WTC11 (cell line): ENCODE results near the gene HAND1. TPM values are rescaled to one million over a fixed set of nuclear protein-coding genes. Genes with fewer than 3 reads are reported as not detected.
A peak's percentile ranks its signal among the peaks of the same experiment; 100 is the strongest.

Experiments
- ATAC-seq: fragments of 200-7000 bp; cut with Tn5 transposase; 2 replicates; pipeline ENCODE4 v1.10.0; 2021; ENCODE audit warnings: mild to moderate bottlenecking, moderate library complexity
- CTCF ChIA-PET: fragments of 300-600 bp; sonication (Branson Sonifier 250); formaldehyde crosslinking; loops from one replicate; lab custom pipeline; 2021; ENCODE audit warnings: antibody characterized with exemption; lab: Charles Lee
- POLR2A ChIA-PET: fragments of 350-600 bp; sonication (Branson Sonifier 250); formaldehyde crosslinking; loops from one replicate; lab custom pipeline; 2021; ENCODE audit warnings: antibody characterized with exemption; lab: Charles Lee
- DNase-seq: peaks from one replicate; pipeline ENCODE4 v3.0.0; 2021; ENCODE audit warnings: low spot score
- H3K27ac Mint-ChIP-seq: 2 replicates; pipeline ENCODE4 v1.8.0; 2021; ENCODE audit warnings: mixed read lengths
- H3K27me3 Mint-ChIP-seq: 2 replicates; pipeline ENCODE4 v1.8.0; 2021; ENCODE audit warnings: low read depth, mild to moderate bottlenecking, moderate library complexity, mixed read lengths
- H3K36me3 Mint-ChIP-seq: 2 replicates; pipeline ENCODE4 v1.8.0; 2021; ENCODE audit warnings: mixed read lengths
- H3K4me1 Mint-ChIP-seq: 2 replicates; pipeline ENCODE4 v1.8.0; 2022; ENCODE audit warnings: mixed read lengths
- H3K4me3 Mint-ChIP-seq: 2 replicates; pipeline ENCODE4 v1.8.0; 2021; ENCODE audit warnings: mild to moderate bottlenecking, moderate library complexity, mixed read lengths
- H3K9me3 Mint-ChIP-seq: 2 replicates; pipeline ENCODE4 v1.8.0; 2021; ENCODE audit warnings: mixed read lengths
- ERG ChIP-seq: fragments of 250-450 bp; sonication (Bioruptor Pico); IDR thresholded peaks from 2 replicates; pipeline ENCODE4 v1.8.0; 2021; ENCODE audit warnings: mild to moderate bottlenecking
- FOXJ3 ChIP-seq: sonication (generic); formaldehyde crosslinking; IDR thresholded peaks from 2 replicates; pipeline ENCODE4 v1.9.0; 2021; ENCODE audit warnings: missing genetic modification reagents, mild to moderate bottlenecking, borderline replicate concordance
- FOXP4 ChIP-seq: sonication (generic); formaldehyde crosslinking; IDR thresholded peaks from 2 replicates; pipeline ENCODE4 v1.8.0; 2022; ENCODE audit warnings: mild to moderate bottlenecking, missing genetic modification reagents
- MLX ChIP-seq: sonication (generic); formaldehyde crosslinking; IDR thresholded peaks from 2 replicates; pipeline ENCODE4 v1.8.1; 2023; ENCODE audit warnings: mild to moderate bottlenecking, missing genetic modification reagents, moderate library complexity
- MXD4 ChIP-seq: fragments of 250-450 bp; sonication (Bioruptor Pico); IDR thresholded peaks from 2 replicates; pipeline ENCODE4 v1.8.0; 2021; ENCODE audit warnings: mild to moderate bottlenecking, moderate library complexity, borderline replicate concordance
- MYBL2 ChIP-seq: sonication (generic); formaldehyde crosslinking; IDR thresholded peaks from 2 replicates; pipeline ENCODE4 v1.8.1; 2023; ENCODE audit warnings: mild to moderate bottlenecking, moderate library complexity, missing genetic modification reagents
- PRRX2 ChIP-seq: fragments of 250-450 bp; sonication (Bioruptor Pico); IDR thresholded peaks from 2 replicates; pipeline ENCODE4 v1.8.0; 2021; ENCODE audit warnings: mild to moderate bottlenecking
- TEAD1 ChIP-seq: sonication (generic); formaldehyde crosslinking; IDR thresholded peaks from 2 replicates; pipeline ENCODE4 v1.8.0; 2022; ENCODE audit warnings: mild to moderate bottlenecking, missing genetic modification reagents
- ZNF281 ChIP-seq: sonication (generic); formaldehyde crosslinking; IDR thresholded peaks from 2 replicates; pipeline ENCODE4 v1.8.0; 2023; ENCODE audit warnings: mild to moderate bottlenecking, missing genetic modification reagents
- ZNF423 ChIP-seq: fragments of 250-450 bp; sonication (Bioruptor Pico); IDR thresholded peaks from 2 replicates; pipeline ENCODE4 v2.1.2; 2022; ENCODE audit warnings: mild to moderate bottlenecking, moderate library complexity
- total RNA-seq: library from RNA; stranded (reverse); gene quantifications from 3 replicates; pipeline ENCODE4 v1.2.3, GENCODE V29; 2021
- TF ChIP-seq, protein P1 (sequence below): sonication (generic); formaldehyde crosslinking; IDR thresholded peaks from 2 replicates; pipeline ENCODE4 v1.8.0; 2022; ENCODE audit warnings: missing genetic modification reagents
- TF ChIP-seq, protein P2 (sequence below): fragments of 250-450 bp; sonication (Bioruptor Pico); IDR thresholded peaks from 2 replicates; pipeline ENCODE4 v1.9.0; 2021; ENCODE audit warnings: moderate library complexity, mild to moderate bottlenecking, inconsistent platforms, borderline replicate concordance
- TF ChIP-seq, protein P3 (sequence below): sonication (generic); formaldehyde crosslinking; IDR thresholded peaks from 2 replicates; pipeline ENCODE4 v1.8.0; 2022; ENCODE audit warnings: mild to moderate bottlenecking, missing genetic modification reagents

The HAND1 gene
- total RNA-seq, 1 experiment from 2014 or later: not detected

- TF ChIP-seq ERG (CRISPR knock-in tag): no peak
Observed at GRCh38 chr5:154484393-154485095, 6.5 kb upstream of the HAND1 start (continued).

GRCh38 chr5:154483654-154484392 lies 5.8 kb upstream of the HAND1 start:
- ChIA-PET CTCF (interaction anchor here (1.0 to 2.2 kb wide), 4 partner anchors 16 to 127 kb away, joined by 3 to 12 read pairs (median 6); no protein-coding TSS in a partner anchor), POLR2A (no interaction called here)
- no peaks in the 10 kb centered on the region for H3K9me3 Mint-ChIP-seq
- ATAC-seq (no peak), DNase-seq (peak; percentile 51)
- TF ChIP-seq, protein P1, sequence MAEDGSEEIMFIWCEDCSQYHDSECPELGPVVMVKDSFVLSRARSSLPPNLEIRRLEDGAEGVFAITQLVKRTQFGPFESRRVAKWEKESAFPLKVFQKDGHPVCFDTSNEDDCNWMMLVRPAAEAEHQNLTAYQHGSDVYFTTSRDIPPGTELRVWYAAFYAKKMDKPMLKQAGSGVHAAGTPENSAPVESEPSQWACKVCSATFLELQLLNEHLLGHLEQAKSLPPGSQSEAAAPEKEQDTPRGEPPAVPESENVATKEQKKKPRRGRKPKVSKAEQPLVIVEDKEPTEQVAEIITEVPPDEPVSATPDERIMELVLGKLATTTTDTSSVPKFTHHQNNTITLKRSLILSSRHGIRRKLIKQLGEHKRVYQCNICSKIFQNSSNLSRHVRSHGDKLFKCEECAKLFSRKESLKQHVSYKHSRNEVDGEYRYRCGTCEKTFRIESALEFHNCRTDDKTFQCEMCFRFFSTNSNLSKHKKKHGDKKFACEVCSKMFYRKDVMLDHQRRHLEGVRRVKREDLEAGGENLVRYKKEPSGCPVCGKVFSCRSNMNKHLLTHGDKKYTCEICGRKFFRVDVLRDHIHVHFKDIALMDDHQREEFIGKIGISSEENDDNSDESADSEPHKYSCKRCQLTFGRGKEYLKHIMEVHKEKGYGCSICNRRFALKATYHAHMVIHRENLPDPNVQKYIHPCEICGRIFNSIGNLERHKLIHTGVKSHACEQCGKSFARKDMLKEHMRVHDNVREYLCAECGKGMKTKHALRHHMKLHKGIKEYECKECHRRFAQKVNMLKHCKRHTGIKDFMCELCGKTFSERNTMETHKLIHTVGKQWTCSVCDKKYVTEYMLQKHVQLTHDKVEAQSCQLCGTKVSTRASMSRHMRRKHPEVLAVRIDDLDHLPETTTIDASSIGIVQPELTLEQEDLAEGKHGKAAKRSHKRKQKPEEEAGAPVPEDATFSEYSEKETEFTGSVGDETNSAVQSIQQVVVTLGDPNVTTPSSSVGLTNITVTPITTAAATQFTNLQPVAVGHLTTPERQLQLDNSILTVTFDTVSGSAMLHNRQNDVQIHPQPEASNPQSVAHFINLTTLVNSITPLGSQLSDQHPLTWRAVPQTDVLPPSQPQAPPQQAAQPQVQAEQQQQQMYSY (CRISPR knock-in tag): peak; percentile 88
- TF ChIP-seq, protein P2, sequence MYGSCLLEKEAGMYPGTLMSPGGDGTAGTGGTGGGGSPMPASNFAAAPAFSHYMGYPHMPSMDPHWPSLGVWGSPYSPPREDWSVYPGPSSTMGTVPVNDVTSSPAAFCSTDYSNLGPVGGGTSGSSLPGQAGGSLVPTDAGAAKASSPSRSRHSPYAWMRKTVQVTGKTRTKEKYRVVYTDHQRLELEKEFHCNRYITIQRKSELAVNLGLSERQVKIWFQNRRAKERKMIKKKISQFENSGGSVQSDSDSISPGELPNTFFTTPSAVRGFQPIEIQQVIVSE (CRISPR knock-in tag): no peak
- H3K27ac Mint-ChIP-seq: no peak overlapping the region
- H3K27me3 Mint-ChIP-seq: peaks cover 99% of the 10 kb centered on the region
- H3K4me3 Mint-ChIP-seq: peak overlapping the region; percentile 55
- H3K36me3 Mint-ChIP-seq: no peaks in the 10 kb centered on the region
- peaks cover 71% of the 10 kb centered on the region for H3K4me1 Mint-ChIP-seq

GRCh38 chr5:154482528-154483449 lies 4.8 kb upstream of the HAND1 start:
- H3K4me1 Mint-ChIP-seq: peaks cover 71% of the 10 kb centered on the region
- ChIA-PET CTCF (interaction anchor here (1.1 kb wide), 1 partner anchor 38 kb away, joined by 4 read pairs; no protein-coding TSS in a partner anchor), POLR2A (interaction anchor here (0.6 kb wide), 1 partner anchor 237 kb away, joined by 4 read pairs; no protein-coding TSS in a partner anchor)
- no peaks in the 10 kb centered on the region for H3K9me3 Mint-ChIP-seq
- DNase-seq (no peak), ATAC-seq (no peak)
- no peak overlapping the region for H3K27ac Mint-ChIP-seq
- H3K4me3 Mint-ChIP-seq: peak overlapping the region; percentile 58
- peaks cover 100% of the 10 kb centered on the region for H3K27me3 Mint-ChIP-seq
- H3K36me3 Mint-ChIP-seq: no peaks in the 10 kb centered on the region
- TF ChIP-seq FOXP4 (CRISPR knock-in tag) (no peak), PRRX2 (CRISPR knock-in tag) (no peak), ZNF423 (CRISPR knock-in tag) (no peak), FOXJ3 (CRISPR knock-in tag) (no peak), ERG (CRISPR knock-in tag) (no peak), MLX (CRISPR knock-in tag) (no peak), TEAD1 (CRISPR knock-in tag) (no peak), ZNF281 (CRISPR knock-in tag) (no peak), MYBL2 (CRISPR knock-in tag) (no peak), MXD4 (CRISPR knock-in tag) (no peak)
- TF ChIP-seq, protein P3, sequence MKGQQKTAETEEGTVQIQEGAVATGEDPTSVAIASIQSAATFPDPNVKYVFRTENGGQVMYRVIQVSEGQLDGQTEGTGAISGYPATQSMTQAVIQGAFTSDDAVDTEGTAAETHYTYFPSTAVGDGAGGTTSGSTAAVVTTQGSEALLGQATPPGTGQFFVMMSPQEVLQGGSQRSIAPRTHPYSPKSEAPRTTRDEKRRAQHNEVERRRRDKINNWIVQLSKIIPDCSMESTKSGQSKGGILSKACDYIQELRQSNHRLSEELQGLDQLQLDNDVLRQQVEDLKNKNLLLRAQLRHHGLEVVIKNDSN (CRISPR knock-in tag): no peak
